Endodermal cell (in vitro differentiated cells): ENCODE data around the gene ATP10B. TPM values are rescaled to one million over a fixed set of nuclear protein-coding genes. Genes with fewer than 3 reads are reported as not detected.

Source experiments
- DNase-seq: peaks from one replicate; pipeline ENCODE4 v3.0.0-alpha.2; 2017
- H3K27ac ChIP-seq: 2 replicates; pipeline ENCODE4 v1.5.1; 2013; ENCODE audit warnings: mild to moderate bottlenecking, low read depth, low read length, moderate library complexity
- H3K27me3 ChIP-seq: 2 replicates; pipeline ENCODE4 v1.6.1; 2013; ENCODE audit warnings: mild to moderate bottlenecking, low read length, moderate library complexity; ENCODE audit not compliant: insufficient read depth, control insufficient read depth, poor library complexity, severe bottlenecking
- H3K36me3 ChIP-seq: 2 replicates; pipeline ENCODE4 v1.7.0; 2013; ENCODE audit warnings: mild to moderate bottlenecking, low read length, moderate library complexity; ENCODE audit not compliant: control insufficient read depth, insufficient read depth
- H3K4me1 ChIP-seq: one replicate; pipeline ENCODE4 v1.7.0; 2013; ENCODE audit warnings: low read length; ENCODE audit not compliant: control insufficient read depth, insufficient read depth
- H3K4me3 ChIP-seq: 2 replicates; pipeline ENCODE4 v1.5.1; 2013; ENCODE audit warnings: mild to moderate bottlenecking, low read length, moderate library complexity
- H3K9ac ChIP-seq: 2 replicates; pipeline ENCODE4 v1.6.1; 2013; ENCODE audit warnings: mild to moderate bottlenecking, low read length, moderate library complexity; ENCODE audit not compliant: poor library complexity, severe bottlenecking; ENCODE audit errors: extremely low read depth
- H3K9me3 ChIP-seq: 2 replicates; pipeline ENCODE4 v1.6.1; 2013; ENCODE audit warnings: mild to moderate bottlenecking, low read length, moderate library complexity; ENCODE audit not compliant: control insufficient read depth
- H3K27ac Mint-ChIP-seq: 2 replicates; pipeline ENCODE4 v1.8.0; 2020; ENCODE audit warnings: mixed read lengths
- H3K27me3 Mint-ChIP-seq: 2 replicates; pipeline ENCODE4 v1.8.0; 2021; ENCODE audit warnings: mild to moderate bottlenecking, mixed read lengths; ENCODE audit not compliant: insufficient read depth
- H3K36me3 Mint-ChIP-seq: 2 replicates; pipeline ENCODE4 v1.8.0; 2020; ENCODE audit warnings: low read depth, mixed read lengths
- H3K4me1 Mint-ChIP-seq: 2 replicates; pipeline ENCODE4 v1.8.0; 2020; ENCODE audit warnings: mixed read lengths
- H3K4me3 Mint-ChIP-seq: 2 replicates; pipeline ENCODE4 v1.8.0; 2020; ENCODE audit warnings: mild to moderate bottlenecking, moderate library complexity, mixed read lengths
- H3K9me3 Mint-ChIP-seq: 2 replicates; pipeline ENCODE4 v1.8.0; 2020; ENCODE audit warnings: mild to moderate bottlenecking, mixed read lengths
- CTCF ChIP-seq: fragments of 200-600 bp; sonication (generic); conservative IDR thresholded peaks from 2 replicates; pipeline ENCODE4 v1.5.0; 2021; ENCODE audit warnings: antibody characterized with exemption, mild to moderate bottlenecking
- WGBS, 2 experiments: methylation state at CpG; one replicate each; pipeline versions ENCODE4 v1.1.5 to v1.1.7; 2013; ENCODE audit warnings: missing lambda C conversion rate in 2 of 2, mixed read lengths in 1 of 2; ENCODE audit not compliant: insufficient coverage in 1 of 2, insufficient read length in 1 of 2; 5-methylcytosine and 5-hydroxymethylcytosine counted together
- total RNA-seq, 2 donors: library from RNA; stranded (reverse); fragmentation: NEBNext Ultra II Directional in 1 of 2; extraction: Animal tissue kit (Norgen Biotek cat#: 25700) in 1 of 2; gene quantifications; 2 replicates in 1 of 2; 3 replicates in 1 of 2; pipeline ENCODE4 v1.2.1, GENCODE V29; 2021

The ATP10B gene
- total RNA-seq, 2 donors from 2014 or later = 0.15 to 0.38 TPM

GRCh38 chr5:160788102-160788660, 63.8 kb downstream of the ATP10B start:
- Mint-ChIP-seq H3K27ac (no peak overlapping the region), H3K36me3 (no peaks in the 10 kb centered on the region), H3K9me3 (no peaks in the 10 kb centered on the region), H3K27me3 (peaks cover 2% of the 10 kb centered on the region), H3K4me3 (no peak overlapping the region), H3K4me1 (peaks cover 11% of the 10 kb centered on the region)
- no peaks in the 10 kb centered on the region for H3K36me3 ChIP-seq
- no peak for TF ChIP-seq CTCF
- peaks cover 4% of the 10 kb centered on the region for H3K4me1 ChIP-seq
- H3K9ac ChIP-seq = no peak overlapping the region
- 40 to 49% methylated on average over 1 to 3 of the region's 3 CpGs for WGBS, 2 experiments
- no peaks in the 10 kb centered on the region for H3K9me3 ChIP-seq
- H3K27ac ChIP-seq = peak overlapping the region; percentile 14
- no peak overlapping the region for H3K4me3 ChIP-seq
- no peaks in the 10 kb centered on the region for H3K27me3 ChIP-seq
- DNase-seq = no peak

DNA sequence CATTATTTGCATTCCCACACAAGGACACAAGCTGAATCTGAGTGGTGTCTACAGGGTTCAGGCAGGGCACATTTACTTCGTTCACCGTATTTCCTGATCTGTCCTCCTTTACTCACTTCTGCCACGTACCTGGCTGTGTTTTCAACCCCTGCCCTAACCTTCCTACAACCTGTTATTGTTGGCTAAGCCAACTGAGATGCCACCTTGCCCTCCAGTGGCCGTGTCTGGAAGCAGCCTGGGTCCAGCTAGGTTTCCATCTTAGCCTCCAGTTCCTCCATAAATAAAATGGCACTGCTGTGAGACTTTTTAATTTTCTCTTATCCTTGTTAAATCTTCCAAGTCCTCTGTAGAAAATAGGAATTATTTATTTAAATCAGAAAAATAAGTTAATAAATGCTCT, 64.8 kb downstream of the ATP10B start:
- TF ChIP-seq CTCF = peak; percentile 93
- Histone ChIP-seq H3K4me3 (no peak overlapping the region), H3K9ac (no peak overlapping the region), H3K36me3 (no peaks in the 10 kb centered on the region), H3K9me3 (no peaks in the 10 kb centered on the region), H3K27me3 (no peaks in the 10 kb centered on the region), H3K27ac (no peak overlapping the region), H3K4me1 (peaks cover 4% of the 10 kb centered on the region)
- peaks cover 2% of the 10 kb centered on the region for H3K27me3 Mint-ChIP-seq
- H3K9me3 Mint-ChIP-seq = no peaks in the 10 kb centered on the region
- no peak overlapping the region for H3K27ac Mint-ChIP-seq
- H3K4me3 Mint-ChIP-seq = no peak overlapping the region
- peaks cover 11% of the 10 kb centered on the region for H3K4me1 Mint-ChIP-seq
- peak; percentile 80 for DNase-seq
- 69 to 75% methylated on average over 3 to 4 of the region's 4 CpGs for WGBS, 2 experiments
- H3K36me3 Mint-ChIP-seq = no peaks in the 10 kb centered on the region

- H3K27me3 Mint-ChIP-seq = no peaks in the 10 kb centered on the region
- TF ChIP-seq CTCF = no peak
- 68 to 71% methylated on average over 6 to 11 of the region's 11 CpGs for WGBS, 2 experiments
- Histone ChIP-seq H3K27ac (peak overlapping the region; percentile 50), H3K4me1 (peaks cover 4% of the 10 kb centered on the region), H3K4me3 (no peak overlapping the region), H3K36me3 (no peaks in the 10 kb centered on the region), H3K9me3 (no peaks in the 10 kb centered on the region), H3K27me3 (no peaks in the 10 kb centered on the region), H3K9ac (no peak overlapping the region)
- no peaks in the 10 kb centered on the region for H3K36me3 Mint-ChIP-seq
- no peak overlapping the region for H3K4me3 Mint-ChIP-seq
- peak overlapping the region; percentile 60 for H3K27ac Mint-ChIP-seq
- DNase-seq = no peak
- peaks cover 24% of the 10 kb centered on the region for H3K4me1 Mint-ChIP-seq
- no peaks in the 10 kb centered on the region for H3K9me3 Mint-ChIP-seq
Measured at GRCh38 chr5:160774666-160775315, 77.2 kb downstream of the ATP10B start.
